ENCODE measurements around the gene MARCHF4. TPM values are rescaled to one million over a fixed set of nuclear protein-coding genes. Genes with fewer than 3 reads are reported as not detected.

MARCHF4 gene
- total and polyA plus RNA-seq, 2 experiments from 2014 or later: 0.45 to 1.1 TPM

DNA sequence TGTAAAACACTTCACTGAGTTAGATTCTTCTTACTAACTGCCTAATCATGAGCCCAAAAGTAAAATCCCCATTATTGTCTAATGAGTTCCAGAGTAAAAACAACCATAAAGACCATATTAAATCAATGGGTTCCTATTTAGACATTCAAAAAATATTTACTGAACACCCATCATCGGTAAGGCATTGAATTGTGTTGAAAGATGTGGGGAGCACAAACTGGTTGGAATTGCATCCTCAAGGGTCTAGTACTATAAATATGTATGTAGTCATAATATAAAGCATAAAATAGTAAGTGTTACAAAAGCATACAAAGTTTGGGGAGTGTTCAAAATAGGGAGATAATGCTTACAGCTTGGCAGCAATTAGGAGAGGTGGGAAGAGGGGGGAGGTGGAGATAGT lies 3.0 kb upstream of the MARCHF4 start:
- Histone ChIP-seq H3K4me2 (no peak overlapping the region), H4K20me1 (replicated peaks; ENCODE audit: insufficient read depth) (no peaks in the 10 kb centered on the region), H3K27ac (ENCODE audit: low read depth) (no peak overlapping the region), H3K4me3 (no peak overlapping the region), H3K27me3 (ENCODE audit: insufficient read depth) (peaks cover 26% of the 10 kb centered on the region), H3K9me2 (ENCODE audit: insufficient read depth) (peaks cover 10% of the 10 kb centered on the region; the same call in 1 of the 2 replicates), H3K79me2 (replicated peaks; ENCODE audit: insufficient read depth) (no peaks in the 10 kb centered on the region), H3F3A (replicated peaks; ENCODE audit: low read depth) (0 out of 2 replicates have a peak, but pooled peaks cover 5% of the 10 kb centered on the region), H3K36me3 (ENCODE audit: insufficient read depth) (no peaks in the 10 kb centered on the region), H3K4me1 (ENCODE audit: insufficient read depth) (peaks cover 18% of the 10 kb centered on the region), H2AFZ (no peak overlapping the region)
- no peak overlapping the region for H3K4me3 Mint-ChIP-seq
- H3K9me3 Mint-ChIP-seq: no peaks in the 10 kb centered on the region
- no peak overlapping the region for H3K27ac Mint-ChIP-seq
- no peaks in the 10 kb centered on the region; the same call in 2 of the 3 replicates for H3K36me3 Mint-ChIP-seq (ENCODE audit: low read depth)
- peaks cover 32% of the 10 kb centered on the region for H3K27me3 Mint-ChIP-seq (ENCODE audit: insufficient read depth, low read depth, poor library complexity)
- no peak for TF ChIP-seq EZH2phosphoT487 (IDR thresholded peaks at IDR 0.05; ENCODE audit: unreplicated experiment)
- TF ChIP-seq NANOG (IDR thresholded peaks at IDR 0.05; ENCODE audit: borderline replicate concordance): no peak
- DNase-seq (ENCODE audit: low spot score): no peak
- peaks cover 17% of the 10 kb centered on the region for H3K4me1 Mint-ChIP-seq
- no peak for ATAC-seq

DNA sequence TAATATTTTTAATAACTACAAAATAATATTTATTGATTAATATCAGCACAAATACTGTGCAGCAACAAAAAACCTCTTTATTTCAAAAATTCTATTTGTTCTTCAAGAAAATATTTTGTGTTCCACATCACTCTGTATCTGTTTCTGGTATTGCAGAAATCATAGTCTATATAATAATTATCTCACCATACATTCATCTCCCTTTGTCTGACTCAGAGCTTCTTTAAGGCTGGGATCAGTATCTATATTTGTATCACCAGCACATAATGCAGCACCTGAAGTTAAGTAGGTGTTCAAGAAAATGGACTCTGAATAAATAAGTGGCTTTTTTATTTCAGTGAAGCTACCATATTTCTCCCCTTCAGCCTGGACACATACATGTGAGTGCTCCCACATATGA lies 1.6 kb upstream of the MARCHF4 start:
- Mint-ChIP-seq H3K9me3 (no peaks in the 10 kb centered on the region), H3K36me3 (ENCODE audit: low read depth) (no peaks in the 10 kb centered on the region; the same call in 2 of the 3 replicates), H3K4me3 (no peak overlapping the region), H3K27me3 (ENCODE audit: insufficient read depth, low read depth, poor library complexity) (peaks cover 32% of the 10 kb centered on the region), H3K4me1 (peaks cover 25% of the 10 kb centered on the region), H3K27ac (no peak overlapping the region)
- Histone ChIP-seq H3K36me3 (ENCODE audit: insufficient read depth) (no peaks in the 10 kb centered on the region), H3K4me2 (no peak overlapping the region), H4K20me1 (replicated peaks; ENCODE audit: insufficient read depth) (no peaks in the 10 kb centered on the region), H3K79me2 (replicated peaks; ENCODE audit: insufficient read depth) (no peaks in the 10 kb centered on the region), H3K27ac (ENCODE audit: low read depth) (no peak overlapping the region), H2AFZ (no peak overlapping the region), H3K4me1 (ENCODE audit: insufficient read depth) (peaks cover 21% of the 10 kb centered on the region), H3F3A (replicated peaks; ENCODE audit: low read depth) (0 out of 2 replicates have a peak, but pooled peaks cover 5% of the 10 kb centered on the region), H3K9me2 (ENCODE audit: insufficient read depth) (peaks cover 10% of the 10 kb centered on the region; the same call in 1 of the 2 replicates), H3K4me3 (no peak overlapping the region), H3K27me3 (ENCODE audit: insufficient read depth) (peaks cover 37% of the 10 kb centered on the region)
- DNase-seq (ENCODE audit: low spot score) (no peak), ATAC-seq (no peak)
- TF ChIP-seq ZNF114 (CRISPR knock-in tag; IDR thresholded peaks at IDR 0.05) (no peak), EZH2 (IDR thresholded peaks at IDR 0.05; ENCODE audit: low read depth, unreplicated experiment) (no peak), JUNB (IDR thresholded peaks at IDR 0.05; ENCODE audit: unreplicated experiment) (no peak), CREB1 (CRISPR knock-in tag; IDR thresholded peaks at IDR 0.05; ENCODE audit: low read depth) (no peak), ZNF331 (CRISPR knock-in tag; IDR thresholded peaks at IDR 0.05; ENCODE audit: low read depth) (no peak), STAT1 (IDR thresholded peaks at IDR 0.05; ENCODE audit: unreplicated experiment) (no peak), NANOG (IDR thresholded peaks at IDR 0.05; ENCODE audit: borderline replicate concordance) (no peak)
- TF ChIP-seq, protein P1, sequence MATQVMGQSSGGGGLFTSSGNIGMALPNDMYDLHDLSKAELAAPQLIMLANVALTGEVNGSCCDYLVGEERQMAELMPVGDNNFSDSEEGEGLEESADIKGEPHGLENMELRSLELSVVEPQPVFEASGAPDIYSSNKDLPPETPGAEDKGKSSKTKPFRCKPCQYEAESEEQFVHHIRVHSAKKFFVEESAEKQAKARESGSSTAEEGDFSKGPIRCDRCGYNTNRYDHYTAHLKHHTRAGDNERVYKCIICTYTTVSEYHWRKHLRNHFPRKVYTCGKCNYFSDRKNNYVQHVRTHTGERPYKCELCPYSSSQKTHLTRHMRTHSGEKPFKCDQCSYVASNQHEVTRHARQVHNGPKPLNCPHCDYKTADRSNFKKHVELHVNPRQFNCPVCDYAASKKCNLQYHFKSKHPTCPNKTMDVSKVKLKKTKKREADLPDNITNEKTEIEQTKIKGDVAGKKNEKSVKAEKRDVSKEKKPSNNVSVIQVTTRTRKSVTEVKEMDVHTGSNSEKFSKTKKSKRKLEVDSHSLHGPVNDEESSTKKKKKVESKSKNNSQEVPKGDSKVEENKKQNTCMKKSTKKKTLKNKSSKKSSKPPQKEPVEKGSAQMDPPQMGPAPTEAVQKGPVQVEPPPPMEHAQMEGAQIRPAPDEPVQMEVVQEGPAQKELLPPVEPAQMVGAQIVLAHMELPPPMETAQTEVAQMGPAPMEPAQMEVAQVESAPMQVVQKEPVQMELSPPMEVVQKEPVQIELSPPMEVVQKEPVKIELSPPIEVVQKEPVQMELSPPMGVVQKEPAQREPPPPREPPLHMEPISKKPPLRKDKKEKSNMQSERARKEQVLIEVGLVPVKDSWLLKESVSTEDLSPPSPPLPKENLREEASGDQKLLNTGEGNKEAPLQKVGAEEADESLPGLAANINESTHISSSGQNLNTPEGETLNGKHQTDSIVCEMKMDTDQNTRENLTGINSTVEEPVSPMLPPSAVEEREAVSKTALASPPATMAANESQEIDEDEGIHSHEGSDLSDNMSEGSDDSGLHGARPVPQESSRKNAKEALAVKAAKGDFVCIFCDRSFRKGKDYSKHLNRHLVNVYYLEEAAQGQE (IDR thresholded peaks at IDR 0.05; ENCODE audit: unreplicated experiment): no peak
- TF ChIP-seq, protein P2, sequence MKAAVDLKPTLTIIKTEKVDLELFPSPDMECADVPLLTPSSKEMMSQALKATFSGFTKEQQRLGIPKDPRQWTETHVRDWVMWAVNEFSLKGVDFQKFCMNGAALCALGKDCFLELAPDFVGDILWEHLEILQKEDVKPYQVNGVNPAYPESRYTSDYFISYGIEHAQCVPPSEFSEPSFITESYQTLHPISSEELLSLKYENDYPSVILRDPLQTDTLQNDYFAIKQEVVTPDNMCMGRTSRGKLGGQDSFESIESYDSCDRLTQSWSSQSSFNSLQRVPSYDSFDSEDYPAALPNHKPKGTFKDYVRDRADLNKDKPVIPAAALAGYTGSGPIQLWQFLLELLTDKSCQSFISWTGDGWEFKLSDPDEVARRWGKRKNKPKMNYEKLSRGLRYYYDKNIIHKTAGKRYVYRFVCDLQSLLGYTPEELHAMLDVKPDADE (IDR thresholded peaks at IDR 0.05): no peak
- TF ChIP-seq, protein P3, sequence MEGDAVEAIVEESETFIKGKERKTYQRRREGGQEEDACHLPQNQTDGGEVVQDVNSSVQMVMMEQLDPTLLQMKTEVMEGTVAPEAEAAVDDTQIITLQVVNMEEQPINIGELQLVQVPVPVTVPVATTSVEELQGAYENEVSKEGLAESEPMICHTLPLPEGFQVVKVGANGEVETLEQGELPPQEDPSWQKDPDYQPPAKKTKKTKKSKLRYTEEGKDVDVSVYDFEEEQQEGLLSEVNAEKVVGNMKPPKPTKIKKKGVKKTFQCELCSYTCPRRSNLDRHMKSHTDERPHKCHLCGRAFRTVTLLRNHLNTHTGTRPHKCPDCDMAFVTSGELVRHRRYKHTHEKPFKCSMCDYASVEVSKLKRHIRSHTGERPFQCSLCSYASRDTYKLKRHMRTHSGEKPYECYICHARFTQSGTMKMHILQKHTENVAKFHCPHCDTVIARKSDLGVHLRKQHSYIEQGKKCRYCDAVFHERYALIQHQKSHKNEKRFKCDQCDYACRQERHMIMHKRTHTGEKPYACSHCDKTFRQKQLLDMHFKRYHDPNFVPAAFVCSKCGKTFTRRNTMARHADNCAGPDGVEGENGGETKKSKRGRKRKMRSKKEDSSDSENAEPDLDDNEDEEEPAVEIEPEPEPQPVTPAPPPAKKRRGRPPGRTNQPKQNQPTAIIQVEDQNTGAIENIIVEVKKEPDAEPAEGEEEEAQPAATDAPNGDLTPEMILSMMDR (conservative IDR thresholded peaks at IDR 0.05; ENCODE audit: low read depth in 2 of 2): no peak
